HepG2 (cell line): ENCODE data around the gene CLEC7A. TPM values are rescaled to one million over a fixed set of nuclear protein-coding genes. Genes with fewer than 3 reads are reported as not detected.

ENCODE experiments used
- ATAC-seq: fragments of 200-7000 bp; cut with Tn5 transposase; 3 replicates; pipeline ENCODE4 v1.9.1; 2020; ENCODE audit warnings: mild to moderate bottlenecking, moderate library complexity
- BruUV-seq: library from RNA; stranded (reverse); fragments of 400-500 nt; replicated peaks from 2 replicates; lab custom pipeline; 2021; lab: Mats Ljungman, UMichigan
- CTCF ChIA-PET: fragments of 300-600 bp; formaldehyde crosslinking; extraction: SDS; loops from one replicate; lab custom pipeline; 2021; ENCODE audit warnings: low total read pairs, inconsistent platforms, low intra/inter-chr PET ratio; lab: Yijun Ruan, JAX
- POLR2A ChIA-PET: fragments of 350-600 bp; sonication (Branson Sonifier 250); formaldehyde crosslinking; loops from one replicate; lab custom pipeline; 2020; ENCODE audit warnings: antibody characterized with exemption, inconsistent platforms; lab: Yijun Ruan, JAX
- DNase-seq: peaks from one replicate; pipeline ENCODE4 v3.0.0-alpha.2; 2015; ENCODE audit warnings: low spot score
- FAIRE-seq: peaks from 3 replicates; lab custom pipeline; 2011; peaks lifted over from hg19 to GRCh38; lab: Jason Lieb, UNC
- H2AFZ ChIP-seq: one replicate; pipeline ENCODE4 v1.6.1; 2011; ENCODE audit warnings: low read length, inconsistent platforms
- H3K27ac ChIP-seq: fragments of 300-600 bp; 3 replicates; pipeline ENCODE4 v1.8.0; 2011; ENCODE audit warnings: mixed run types, mild to moderate bottlenecking, mixed read lengths, low read length, inconsistent platforms; ENCODE audit not compliant: insufficient read depth; ENCODE audit errors: extremely low read length
- H3K27me3 ChIP-seq, 2 experiments: fragments of 200-600 bp in 1 of 2; 2 replicates in 1 of 2; 3 replicates in 1 of 2; pipeline versions ENCODE4 v1.6.0 to v1.8.0; 2011; ENCODE audit warnings: low read length in 2 of 2, mild to moderate bottlenecking in 2 of 2, moderate library complexity in 2 of 2, inconsistent platforms in 1 of 2; ENCODE audit not compliant: insufficient read depth in 2 of 2, control insufficient read depth in 1 of 2
- H3K36me3 ChIP-seq, 2 experiments: fragments of 200-600 bp in 1 of 2; replicated peaks in 1 of 2; 2 replicates in 1 of 2; 3 replicates in 1 of 2; pipeline versions ENCODE4 v1.5.1 to v1.8.0; 2011; ENCODE audit warnings: low read length in 2 of 2, inconsistent platforms in 1 of 2; ENCODE audit not compliant: insufficient read depth in 2 of 2, control insufficient read depth in 1 of 2
- H3K4me1 ChIP-seq: 2 replicates; pipeline ENCODE4 v1.5.1; 2012; ENCODE audit warnings: low read length, inconsistent platforms; ENCODE audit not compliant: insufficient read depth
- H3K4me2 ChIP-seq: 2 replicates; pipeline ENCODE4 v1.6.0; 2011; ENCODE audit warnings: low read depth, low read length, inconsistent platforms
- H3K4me3 ChIP-seq, 3 experiments: fragments of 200-600 bp in 1 of 3; sonication (generic), shearing (Covaris generic) in 1 of 3; replicated peaks in 1 of 3; 2 replicates each; pipeline ENCODE4 v1.5.1; 2011 to 2016; ENCODE audit warnings: low read length in 3 of 3, inconsistent platforms in 2 of 3, low read depth in 2 of 3, mild to moderate bottlenecking in 2 of 3, control low read depth in 1 of 3, mixed read lengths in 1 of 3; ENCODE audit not compliant: insufficient read depth in 1 of 3
- H3K79me2 ChIP-seq: one replicate; pipeline ENCODE4 v1.6.1; 2011; ENCODE audit warnings: low read length, inconsistent platforms; ENCODE audit not compliant: insufficient read depth
- H3K9ac ChIP-seq: 2 replicates; pipeline ENCODE4 v1.6.0; 2011; ENCODE audit warnings: mild to moderate bottlenecking, low read depth, low read length, inconsistent platforms; ENCODE audit not compliant: insufficient read depth
- H3K9me3 ChIP-seq: 2 replicates; pipeline ENCODE4 v1.5.1; 2012; ENCODE audit warnings: mild to moderate bottlenecking, low read length
- H4K20me1 ChIP-seq: 2 replicates; pipeline ENCODE4 v1.6.0; 2011; ENCODE audit warnings: inconsistent platforms, mild to moderate bottlenecking, low read length, moderate library complexity; ENCODE audit not compliant: insufficient read depth
- TFDP2 ChIP-seq: sonication (generic); formaldehyde crosslinking; IDR thresholded peaks from 2 replicates; pipeline ENCODE4 v1.4.0; 2020; ENCODE audit warnings: missing genetic modification reagents
- ZKSCAN1 ChIP-seq: fragments of 150-350 bp; IDR thresholded peaks from 2 replicates; pipeline ENCODE4 v1.6.1; 2014; ENCODE audit warnings: low read length
- ZNF280D ChIP-seq: sonication (generic); formaldehyde crosslinking; IDR thresholded peaks from 2 replicates; pipeline ENCODE4 v1.5.1; 2020; ENCODE audit warnings: mild to moderate bottlenecking, missing genetic modification reagents
- ZNF891 ChIP-seq: sonication (generic); formaldehyde crosslinking; IDR thresholded peaks from 2 replicates; pipeline ENCODE4 v1.5.0; 2020; ENCODE audit warnings: mild to moderate bottlenecking, missing genetic modification reagents
- WGBS: methylation state at CpG from one replicate; pipeline ENCODE4 v1.1.6; 2017; ENCODE audit warnings: low lambda C conversion rate; 5-methylcytosine and 5-hydroxymethylcytosine counted together
- in situ Hi-C: cut with HindIII; loops from 2 replicates; pipeline ENCODE4 v1.10.0; 2017; ENCODE audit warnings: low pct_unique_long_range_greater_than_20kb; ENCODE audit not compliant: extremely low pct_ligation_motif_present
- intact Hi-C: fragments of 100-400 bp; cut with micrococcal nuclease; formaldehyde crosslinking; loops from one replicate; pipeline ENCODE4 v1.10.0; 2022; ENCODE audit not compliant: unreplicated experiment
- polyA plus RNA-seq, 8 experiments: library from polyadenylated mRNA; depleted of rRNA in 3 of 8; stranded (reverse) in 7 of 8; unstranded in 1 of 8; fragments of >200 nt; fragmentation: Illumina TruSeq in 4 of 8; extraction: Trizol in 4 of 8; gene quantifications; 2 replicates each; pipeline versions ENCODE4 v1.2.1 to v1.2.3, GENCODE V29; 2011 to 2016; ENCODE audit warnings: low read depth in 4 of 8, missing spikeins in 1 of 8, mixed read lengths in 1 of 8; ENCODE audit not compliant: insufficient read depth in 1 of 8
- total RNA-seq, 5 experiments: library from RNA; depleted of rRNA; stranded (reverse); fragments of >200 nt; fragmentation: Illumina TruSeq; extraction: Trizol; gene quantifications; 2 replicates each; pipeline ENCODE4 v1.2.3, GENCODE V29; 2016; ENCODE audit warnings: low read depth in 1 of 5
- TF ChIP-seq, protein P1 (sequence below): sonication (generic); formaldehyde crosslinking; IDR thresholded peaks from 2 replicates; pipeline ENCODE4 v1.5.0; 2020; ENCODE audit warnings: missing genetic modification reagents
- TF ChIP-seq, protein P2 (sequence below): sonication (generic); formaldehyde crosslinking; IDR thresholded peaks from 2 replicates; pipeline ENCODE4 v1.9.0; 2021; ENCODE audit warnings: missing genetic modification reagents, mild to moderate bottlenecking, borderline replicate concordance

Gene CLEC7A
- total and polyA plus RNA-seq, 2 of the 13 experiments (the other 11 are each of a cell fraction or from before 2014, with no cell fraction given) = not detected

DNA sequence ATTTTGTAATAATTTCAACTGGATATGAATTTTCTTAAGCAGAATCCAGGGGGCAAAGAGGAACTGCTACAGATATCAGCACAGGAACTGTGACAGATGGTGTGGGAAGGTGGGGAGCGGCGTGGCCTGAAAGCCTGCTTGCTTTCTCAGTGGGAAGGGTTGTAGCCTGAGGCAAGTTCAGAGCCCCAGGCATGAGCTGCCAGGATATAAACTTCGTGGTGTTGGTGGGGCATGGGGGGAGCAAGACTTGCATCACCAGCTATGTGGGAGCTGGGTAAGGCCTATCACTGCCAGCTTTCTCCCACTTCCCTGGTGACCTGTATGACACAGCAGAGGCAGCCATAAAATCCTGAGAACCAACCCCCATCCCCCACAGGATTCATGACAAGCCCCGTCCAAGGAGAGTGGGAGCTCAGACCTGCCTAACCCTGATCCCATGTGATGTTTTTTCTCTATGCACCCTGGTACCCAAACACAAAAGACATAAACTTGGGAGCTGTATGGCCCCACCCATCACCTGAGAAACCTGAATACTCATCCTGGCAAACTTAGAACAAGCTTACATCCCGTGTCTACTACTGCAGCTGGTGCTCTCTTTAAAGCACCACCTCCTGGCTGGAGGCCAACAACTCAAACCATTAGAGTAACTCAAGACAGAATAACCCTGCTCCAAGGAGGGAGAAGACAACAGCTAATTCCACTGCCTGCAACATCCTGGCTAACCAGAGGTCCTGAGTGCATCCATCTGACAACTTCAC, 47.7 kb downstream of the CLEC7A start:
- H3K27ac ChIP-seq = no peak overlapping the region
- ATAC-seq = no peak
- TF ChIP-seq ZKSCAN1 (no peak), ZNF891 (CRISPR knock-in tag) (no peak), TFDP2 (CRISPR knock-in tag) (no peak), ZNF280D (CRISPR knock-in tag) (no peak)
- TF ChIP-seq, protein P1, sequence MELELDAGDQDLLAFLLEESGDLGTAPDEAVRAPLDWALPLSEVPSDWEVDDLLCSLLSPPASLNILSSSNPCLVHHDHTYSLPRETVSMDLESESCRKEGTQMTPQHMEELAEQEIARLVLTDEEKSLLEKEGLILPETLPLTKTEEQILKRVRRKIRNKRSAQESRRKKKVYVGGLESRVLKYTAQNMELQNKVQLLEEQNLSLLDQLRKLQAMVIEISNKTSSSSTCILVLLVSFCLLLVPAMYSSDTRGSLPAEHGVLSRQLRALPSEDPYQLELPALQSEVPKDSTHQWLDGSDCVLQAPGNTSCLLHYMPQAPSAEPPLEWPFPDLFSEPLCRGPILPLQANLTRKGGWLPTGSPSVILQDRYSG = no peak
- TF ChIP-seq, protein P2, sequence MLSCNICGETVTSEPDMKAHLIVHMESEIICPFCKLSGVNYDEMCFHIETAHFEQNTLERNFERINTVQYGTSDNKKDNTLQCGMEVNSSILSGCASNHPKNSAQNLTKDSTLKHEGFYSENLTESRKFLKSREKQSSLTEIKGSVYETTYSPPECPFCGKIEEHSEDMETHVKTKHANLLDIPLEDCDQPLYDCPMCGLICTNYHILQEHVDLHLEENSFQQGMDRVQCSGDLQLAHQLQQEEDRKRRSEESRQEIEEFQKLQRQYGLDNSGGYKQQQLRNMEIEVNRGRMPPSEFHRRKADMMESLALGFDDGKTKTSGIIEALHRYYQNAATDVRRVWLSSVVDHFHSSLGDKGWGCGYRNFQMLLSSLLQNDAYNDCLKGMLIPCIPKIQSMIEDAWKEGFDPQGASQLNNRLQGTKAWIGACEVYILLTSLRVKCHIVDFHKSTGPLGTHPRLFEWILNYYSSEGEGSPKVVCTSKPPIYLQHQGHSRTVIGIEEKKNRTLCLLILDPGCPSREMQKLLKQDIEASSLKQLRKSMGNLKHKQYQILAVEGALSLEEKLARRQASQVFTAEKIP (CRISPR knock-in tag) = no peak
- TF ChIP-seq, all 625 proteins: peak for 0
- POLR2A ChIA-PET = no interaction called here
- Histone ChIP-seq H2AFZ (no peak overlapping the region), H3K36me3 (no peaks in the 10 kb centered on the region), H3K79me2 (no peaks in the 10 kb centered on the region), H3K4me1 (no peaks in the 10 kb centered on the region), H3K9me3 (no peaks in the 10 kb centered on the region), H3K4me2 (no peak overlapping the region), H3K27me3 (no peaks in the 10 kb centered on the region), H3K4me3 (no peak overlapping the region), H4K20me1 (no peaks in the 10 kb centered on the region), H3K9ac (no peak overlapping the region)
- WGBS = 17% methylated on average over 5 of the region's 5 CpGs
- no TSS peak for BruUV-seq
- no peak for DNase-seq
- FAIRE-seq = no peak
- intact Hi-C loops = no loop called here
- CTCF ChIA-PET = no interaction called here
- in situ Hi-C loops = no loop called here
